ENCODE measurements around the gene PEMT. TPM values are rescaled to one million over a fixed set of nuclear protein-coding genes. Genes with fewer than 3 reads are reported as not detected.
"Not testable (repeated sequence)": the region's sequence is repeated elsewhere in the genome, so short reads cannot be mapped to it uniquely, and the experiment has no call there.

The PEMT gene
- total RNA-seq, 3 donors from 2014 or later (not counting 1 experiment from before 2014, with no cell fraction given): 10.3 to 13.6 (median 12.6) TPM

- no peaks in the 10 kb centered on the region for H3K9me3 Mint-ChIP-seq
- TF ChIP-seq CTCF (IDR thresholded peaks at IDR 0.05): no peak
- ATAC-seq (no peak), DNase-seq (no peak)
- 85% methylated on average over 5 of the region's 5 CpGs for WGBS (ENCODE audit: insufficient coverage)
- Histone ChIP-seq H3K4me1 (ENCODE audit: control insufficient read depth, insufficient read depth, low read length) (no peaks in the 10 kb centered on the region), H3K27me3 (ENCODE audit: control insufficient read depth, insufficient read depth, low read length) (peaks cover 3% of the 10 kb centered on the region), H3K36me3 (ENCODE audit: control insufficient read depth, insufficient read depth, low read length) (no peaks in the 10 kb centered on the region), H3K27ac (ENCODE audit: low read length) (no peak overlapping the region), H3K4me3 (ENCODE audit: low read length) (no peak overlapping the region), H3K9me3 (ENCODE audit: control insufficient read depth, insufficient read depth, low read length) (no peaks in the 10 kb centered on the region)
- no peaks in the 10 kb centered on the region for H3K36me3 Mint-ChIP-seq
- no peaks in the 10 kb centered on the region for H3K4me1 Mint-ChIP-seq
- intact Hi-C loops (cut with micrococcal nuclease): no loop called here
- H3K27me3 Mint-ChIP-seq (ENCODE audit: low read depth in 2 of 2): peaks cover 9 to 10% of the 10 kb centered on the region in 2 donors
- H3K27ac Mint-ChIP-seq: no peak overlapping the region
- H3K4me3 Mint-ChIP-seq: no peak overlapping the region
These were observed 124.5 kb downstream of the PEMT start for GRCh38 chr17:17467016-17467415.

- Histone ChIP-seq H3K4me1 (ENCODE audit: control insufficient read depth, insufficient read depth, low read length) (no peaks in the 10 kb centered on the region), H3K36me3 (ENCODE audit: control insufficient read depth, insufficient read depth, low read length) (no peaks in the 10 kb centered on the region), H3K4me3 (ENCODE audit: low read length) (no peak overlapping the region), H3K27ac (ENCODE audit: low read length) (no peak overlapping the region), H3K9me3 (ENCODE audit: control insufficient read depth, insufficient read depth, low read length) (no peaks in the 10 kb centered on the region), H3K27me3 (ENCODE audit: control insufficient read depth, insufficient read depth, low read length) (peaks cover 3% of the 10 kb centered on the region)
- Mint-ChIP-seq H3K4me3 (no peak overlapping the region), H3K27me3 (ENCODE audit: low read depth in 2 of 2) (peaks cover 9 to 10% of the 10 kb centered on the region in 2 donors), H3K4me1 (no peaks in the 10 kb centered on the region), H3K27ac (no peak overlapping the region), H3K36me3 (no peaks in the 10 kb centered on the region), H3K9me3 (no peaks in the 10 kb centered on the region)
- ATAC-seq: no peak
- intact Hi-C loops (cut with micrococcal nuclease): no loop called here
- no peak for TF ChIP-seq CTCF (IDR thresholded peaks at IDR 0.05)
- WGBS (ENCODE audit: insufficient coverage): 63% methylated on average over 4 of the region's 5 CpGs
- DNase-seq: no peak
These were observed 125.0 kb downstream of the PEMT start for GRCh38 chr17:17466511-17466910.

GRCh38 chr17:17465878-17466277 is 125.6 kb downstream of the PEMT start:
- 83% methylated on average over 1 of the region's 1 CpG for WGBS (ENCODE audit: insufficient coverage)
- H3K4me1 Mint-ChIP-seq: not testable (repeated sequence)

GRCh38 chr17:17463821-17464220 is 127.7 kb downstream of the PEMT start:
- no peak overlapping the region for H3K27ac ChIP-seq (ENCODE audit: low read length)
- 93% methylated on average over 6 of the region's 6 CpGs for WGBS (ENCODE audit: insufficient coverage)
- no peaks in the 10 kb centered on the region for H3K36me3 Mint-ChIP-seq
- no peaks in the 10 kb centered on the region for H3K4me1 ChIP-seq (ENCODE audit: control insufficient read depth, insufficient read depth, low read length)
- no peaks in the 10 kb centered on the region for H3K9me3 ChIP-seq (ENCODE audit: control insufficient read depth, insufficient read depth, low read length)
- peaks cover 9 to 10% of the 10 kb centered on the region in 2 donors for H3K27me3 Mint-ChIP-seq (ENCODE audit: low read depth in 2 of 2)
- ATAC-seq (no peak), DNase-seq (no peak)
- no peaks in the 10 kb centered on the region for H3K4me1 Mint-ChIP-seq
- H3K4me3 ChIP-seq (ENCODE audit: low read length): no peak overlapping the region
- H3K36me3 ChIP-seq (ENCODE audit: control insufficient read depth, insufficient read depth, low read length): no peaks in the 10 kb centered on the region
- peaks cover 5 to 6% of the 10 kb centered on the region in 2 donors for H3K9me3 Mint-ChIP-seq
- peaks cover 3% of the 10 kb centered on the region for H3K27me3 ChIP-seq (ENCODE audit: control insufficient read depth, insufficient read depth, low read length)
- intact Hi-C loops (cut with micrococcal nuclease): no loop called here
- no peak overlapping the region for H3K27ac Mint-ChIP-seq
- H3K4me3 Mint-ChIP-seq: no peak overlapping the region
- TF ChIP-seq CTCF (IDR thresholded peaks at IDR 0.05): no peak

More at GRCh38 chr17:17465878-17466277, 125.6 kb downstream of the PEMT start:
- H3K4me1 ChIP-seq (ENCODE audit: control insufficient read depth, insufficient read depth, low read length); H3K9me3 ChIP-seq (ENCODE audit: control insufficient read depth, insufficient read depth, low read length); H3K9me3 Mint-ChIP-seq; H3K4me3 Mint-ChIP-seq; H3K36me3 ChIP-seq (ENCODE audit: control insufficient read depth, insufficient read depth, low read length); H3K27me3 ChIP-seq (ENCODE audit: control insufficient read depth, insufficient read depth, low read length); DNase-seq; H3K27ac Mint-ChIP-seq; H3K27ac ChIP-seq (ENCODE audit: low read length); ATAC-seq; intact Hi-C loops (cut with micrococcal nuclease); H3K36me3 Mint-ChIP-seq; H3K4me3 ChIP-seq (ENCODE audit: low read length): not testable (repeated sequence)
- peaks cover 9 to 10% of the 10 kb centered on the region in 2 donors for H3K27me3 Mint-ChIP-seq (ENCODE audit: low read depth in 2 of 2)

Data from natural killer cell (primary cell).